ENCODE results near the gene DAB2. TPM values are rescaled to one million over a fixed set of nuclear protein-coding genes. Genes with fewer than 3 reads are reported as not detected.

Gene DAB2
- total RNA-seq, 4 donors from 2014 or later = 7.2 to 18.5 (median 16.3) TPM

DNA sequence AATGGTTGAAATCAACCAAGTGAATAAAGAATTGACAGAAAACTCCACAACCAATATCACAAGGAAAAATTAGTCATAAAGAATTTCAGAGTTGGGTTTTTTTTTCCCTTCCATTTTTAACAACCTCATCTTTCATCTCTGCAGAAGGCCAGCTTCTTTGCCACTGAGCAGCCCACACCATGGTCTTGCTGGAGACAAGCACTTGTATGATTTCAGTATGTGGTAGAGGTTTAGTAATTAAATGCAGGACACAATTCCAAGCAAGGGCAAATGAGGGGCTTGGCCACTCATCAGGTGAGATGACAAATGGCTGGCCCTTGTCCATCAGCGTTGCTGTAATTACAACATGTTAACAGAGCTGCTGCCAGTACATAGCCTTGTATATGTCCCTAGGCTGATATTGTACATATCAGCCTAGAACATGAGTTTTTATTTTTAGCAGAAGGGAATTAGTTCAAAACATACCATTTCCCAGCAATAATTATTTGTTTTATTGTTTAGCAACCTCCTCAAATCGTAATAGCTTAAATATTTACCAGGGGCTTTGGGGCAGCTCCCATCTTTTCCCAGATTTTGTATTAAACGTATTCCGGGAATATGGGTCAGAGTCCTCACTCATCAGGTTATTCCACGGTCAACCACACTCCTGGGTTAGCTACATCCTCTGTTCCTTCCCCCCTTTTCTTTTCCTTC lies 55.5 kb downstream of the DAB2 start:
- H3K9me3 ChIP-seq = no peaks in the 10 kb centered on the region
- no peaks in the 10 kb centered on the region for H3K4me1 ChIP-seq
- in situ Hi-C loops (cut with MboI; ENCODE audit: low sequenced_read_pairs in 4 of 4) (no loop called here), intact Hi-C loops (cut with DNase I; ENCODE audit: low total_unique reads) (no loop called here)
- TF ChIP-seq, protein P1, sequence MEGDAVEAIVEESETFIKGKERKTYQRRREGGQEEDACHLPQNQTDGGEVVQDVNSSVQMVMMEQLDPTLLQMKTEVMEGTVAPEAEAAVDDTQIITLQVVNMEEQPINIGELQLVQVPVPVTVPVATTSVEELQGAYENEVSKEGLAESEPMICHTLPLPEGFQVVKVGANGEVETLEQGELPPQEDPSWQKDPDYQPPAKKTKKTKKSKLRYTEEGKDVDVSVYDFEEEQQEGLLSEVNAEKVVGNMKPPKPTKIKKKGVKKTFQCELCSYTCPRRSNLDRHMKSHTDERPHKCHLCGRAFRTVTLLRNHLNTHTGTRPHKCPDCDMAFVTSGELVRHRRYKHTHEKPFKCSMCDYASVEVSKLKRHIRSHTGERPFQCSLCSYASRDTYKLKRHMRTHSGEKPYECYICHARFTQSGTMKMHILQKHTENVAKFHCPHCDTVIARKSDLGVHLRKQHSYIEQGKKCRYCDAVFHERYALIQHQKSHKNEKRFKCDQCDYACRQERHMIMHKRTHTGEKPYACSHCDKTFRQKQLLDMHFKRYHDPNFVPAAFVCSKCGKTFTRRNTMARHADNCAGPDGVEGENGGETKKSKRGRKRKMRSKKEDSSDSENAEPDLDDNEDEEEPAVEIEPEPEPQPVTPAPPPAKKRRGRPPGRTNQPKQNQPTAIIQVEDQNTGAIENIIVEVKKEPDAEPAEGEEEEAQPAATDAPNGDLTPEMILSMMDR (IDR thresholded peaks at IDR 0.05 in 4 of 5, conservative IDR thresholded peaks at IDR 0.05 in 1 of 5) = no peak
- TF ChIP-seq POLR2A (IDR thresholded peaks at IDR 0.05) = no peak
- H3K4me3 ChIP-seq = no peak overlapping the region
- H3K27me3 ChIP-seq = no peaks in the 10 kb centered on the region
- no peak for ATAC-seq
- no peak overlapping the region for H3K27ac ChIP-seq
- H3K36me3 ChIP-seq = no peaks in the 10 kb centered on the region
- no peak for DNase-seq

DNA sequence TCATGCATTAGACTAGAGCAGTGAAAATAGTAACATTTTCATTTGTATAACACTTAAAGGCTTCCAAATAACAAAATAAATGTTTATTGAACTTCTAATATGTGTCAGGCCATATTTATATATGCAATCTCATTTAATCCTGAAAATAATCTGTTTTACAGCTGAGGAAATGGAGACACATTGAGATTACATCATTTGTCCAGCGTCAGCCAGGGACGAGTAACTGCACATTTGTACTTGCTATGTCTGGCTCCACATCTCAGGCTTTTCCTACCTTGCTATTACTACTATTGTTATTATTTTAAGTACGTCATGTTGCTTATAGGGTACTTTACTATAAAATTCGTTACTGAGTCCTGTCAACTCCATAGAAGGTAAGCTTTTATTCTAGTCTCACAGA lies 56.7 kb downstream of the DAB2 start:
- ATAC-seq = no peak
- no peaks in the 10 kb centered on the region for H3K36me3 ChIP-seq
- in situ Hi-C loops (cut with MboI; ENCODE audit: low sequenced_read_pairs in 4 of 4) (no loop called here), intact Hi-C loops (cut with DNase I; ENCODE audit: low total_unique reads) (no loop called here)
- no peak for DNase-seq
- H3K27me3 ChIP-seq = no peaks in the 10 kb centered on the region
- no peak overlapping the region for H3K27ac ChIP-seq
- H3K4me1 ChIP-seq = no peaks in the 10 kb centered on the region
- no peak overlapping the region for H3K4me3 ChIP-seq
- H3K9me3 ChIP-seq = no peaks in the 10 kb centered on the region
- TF ChIP-seq, protein P1 (IDR thresholded peaks at IDR 0.05 in 4 of 5, conservative IDR thresholded peaks at IDR 0.05 in 1 of 5) = no peak
- TF ChIP-seq POLR2A (IDR thresholded peaks at IDR 0.05) = no peak

DNA sequence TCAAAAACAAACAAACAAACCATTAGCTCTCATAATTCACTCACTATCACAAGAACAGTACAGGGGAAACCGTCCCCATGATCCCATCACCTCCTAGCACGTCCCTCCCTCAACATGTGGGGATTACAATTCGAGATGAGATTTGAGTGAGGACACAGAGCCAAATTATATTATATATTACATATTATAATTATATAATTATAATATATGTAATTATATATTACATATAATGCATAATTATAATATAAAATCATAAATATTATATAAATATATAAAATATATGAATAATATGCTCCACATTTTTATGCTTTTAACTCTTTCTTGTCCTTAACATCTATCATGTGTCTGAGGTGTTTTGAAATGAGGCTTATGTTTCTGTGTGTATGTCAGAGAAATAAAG lies 57.1 kb downstream of the DAB2 start:
- Histone ChIP-seq H3K27me3 (no peaks in the 10 kb centered on the region), H3K27ac (no peak overlapping the region), H3K36me3 (no peaks in the 10 kb centered on the region), H3K9me3 (no peaks in the 10 kb centered on the region), H3K4me1 (no peaks in the 10 kb centered on the region), H3K4me3 (no peak overlapping the region)
- DNase-seq = no peak
- intact Hi-C loops (cut with DNase I; ENCODE audit: low total_unique reads) = no loop called here
- no peak for ATAC-seq
- no peak for TF ChIP-seq POLR2A (IDR thresholded peaks at IDR 0.05)
- TF ChIP-seq, protein P1 (IDR thresholded peaks at IDR 0.05 in 4 of 5, conservative IDR thresholded peaks at IDR 0.05 in 1 of 5) = no peak
- in situ Hi-C loops (cut with MboI; ENCODE audit: low sequenced_read_pairs in 4 of 4) = no loop called here

DNA sequence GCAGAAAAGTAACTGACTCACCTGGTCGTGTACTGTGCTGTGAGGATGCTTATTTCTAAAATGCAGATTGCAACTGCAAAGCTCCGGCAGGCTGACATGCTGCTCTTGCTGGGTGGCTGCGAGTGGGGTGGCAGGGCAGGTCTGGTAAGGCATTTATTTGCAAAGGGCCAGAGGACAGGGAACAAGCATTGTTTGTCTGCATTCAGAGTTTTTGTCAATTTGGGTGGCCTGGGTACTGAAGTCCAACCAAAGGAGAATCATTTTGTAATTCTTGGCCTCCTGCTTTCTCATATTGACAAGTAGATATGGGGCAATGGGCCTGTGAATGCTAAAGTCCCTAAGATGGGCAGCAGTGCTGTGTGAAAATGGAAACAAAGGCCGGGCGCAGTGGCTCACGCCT lies 60.4 kb downstream of the DAB2 start, which contains the start of gene C9:
C9 (minus strand) TSS at position 129 of the 400 bp plus-strand sequence; CDS start at position 98, 31 bp downstream.
- no peaks in the 10 kb centered on the region for H3K27me3 ChIP-seq
- no peaks in the 10 kb centered on the region for H3K36me3 ChIP-seq
- H3K27ac ChIP-seq = no peak within 1 kb of the TSS
- intact Hi-C loops (cut with DNase I; ENCODE audit: low total_unique reads) = no loop called here
- H3K9me3 ChIP-seq = no peaks in the 10 kb centered on the region
- DNase-seq (no peak), ATAC-seq (no peak)
- TF ChIP-seq POLR2A (IDR thresholded peaks at IDR 0.05) = no peak
- TF ChIP-seq, protein P1 (IDR thresholded peaks at IDR 0.05 in 4 of 5, conservative IDR thresholded peaks at IDR 0.05 in 1 of 5) = no peak
- no peak within 1 kb of the TSS for H3K4me3 ChIP-seq
- in situ Hi-C loops (cut with MboI; ENCODE audit: low sequenced_read_pairs in 4 of 4) = no loop called here
- no peaks in the 10 kb centered on the region for H3K4me1 ChIP-seq

DNA sequence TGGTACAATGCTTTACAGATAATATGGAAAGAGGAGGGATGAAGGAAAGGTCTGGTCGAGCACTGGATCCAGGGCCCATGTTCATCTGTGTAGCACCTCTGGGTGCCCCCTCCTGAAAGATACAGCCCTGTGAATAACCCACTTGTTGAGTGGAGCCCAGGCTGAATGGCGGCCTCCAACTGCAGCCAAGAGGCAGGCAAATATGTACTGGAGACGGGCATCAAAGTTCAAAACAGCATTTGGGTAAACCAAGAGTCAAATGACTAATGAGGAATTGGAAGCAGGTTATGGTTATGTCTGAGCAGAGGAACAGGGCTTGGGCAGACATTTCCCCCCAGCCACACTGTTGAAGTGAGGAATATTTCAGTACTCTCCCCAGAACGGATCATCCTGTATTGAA lies 61.6 kb downstream of the DAB2 start:
- no peak for DNase-seq
- no peaks in the 10 kb centered on the region for H3K36me3 ChIP-seq
- H3K27me3 ChIP-seq = no peaks in the 10 kb centered on the region
- intact Hi-C loops (cut with DNase I; ENCODE audit: low total_unique reads) (no loop called here), in situ Hi-C loops (cut with MboI; ENCODE audit: low sequenced_read_pairs in 4 of 4) (no loop called here)
- H3K9me3 ChIP-seq = no peaks in the 10 kb centered on the region
- H3K4me3 ChIP-seq = no peak overlapping the region
- no peak overlapping the region for H3K27ac ChIP-seq
- no peaks in the 10 kb centered on the region for H3K4me1 ChIP-seq
- no peak for ATAC-seq
- TF ChIP-seq, protein P1 (IDR thresholded peaks at IDR 0.05 in 4 of 5, conservative IDR thresholded peaks at IDR 0.05 in 1 of 5) = no peak
- no peak for TF ChIP-seq POLR2A (IDR thresholded peaks at IDR 0.05)

Data from gastrocnemius medialis (tissue), 4 donors.